Measurements from ENCODE around the gene MCC. TPM values are rescaled to one million over a fixed set of nuclear protein-coding genes. Genes with fewer than 3 reads are reported as not detected.
A peak's percentile ranks its signal among the peaks of the same experiment; 100 is the strongest.

Gene MCC
- total RNA-seq, 1 donor from 2014 or later = 33.9 TPM

DNA sequence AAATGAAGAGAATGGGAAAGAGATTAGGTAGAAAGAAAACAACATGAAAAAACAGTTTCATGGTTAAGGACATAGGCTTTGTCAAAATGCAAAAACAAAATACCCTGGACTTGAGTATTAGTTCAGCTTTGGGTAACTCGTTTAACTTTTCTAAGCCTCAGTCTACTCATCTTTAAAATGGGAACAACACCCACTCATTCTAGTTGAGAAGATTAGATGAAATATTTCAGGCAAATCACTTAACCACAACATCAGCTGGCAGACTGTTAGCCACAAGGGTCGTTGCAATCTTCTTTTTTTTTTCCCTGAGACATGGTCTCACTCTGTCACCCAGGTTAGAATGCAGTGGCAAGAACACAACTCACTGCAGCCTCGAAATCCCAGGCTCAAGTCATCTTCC, 326.0 kb downstream of the MCC start:
- Mint-ChIP-seq H3K4me1 (peaks cover 23% of the 10 kb centered on the region), H3K4me3 (no peak overlapping the region), H3K36me3 (peaks cover under 1% of the 10 kb centered on the region), H3K27ac (peak overlapping the region; percentile 60), H3K9me3 (no peaks in the 10 kb centered on the region), H3K27me3 (ENCODE audit: low read depth) (no peaks in the 10 kb centered on the region)
- DNase-seq (ENCODE audit: low spot score in 2 of 2, unreplicated experiment in 2 of 2) = no peak
- TF ChIP-seq CTCF (IDR thresholded peaks at IDR 0.05; ENCODE audit: unreplicated experiment) = no peak

- H3K4me1 Mint-ChIP-seq = peaks cover 19% of the 10 kb centered on the region
- H3K9me3 Mint-ChIP-seq = no peaks in the 10 kb centered on the region
- H3K4me3 Mint-ChIP-seq = no peak overlapping the region
- no peak for TF ChIP-seq CTCF (IDR thresholded peaks at IDR 0.05; ENCODE audit: unreplicated experiment)
- H3K27ac Mint-ChIP-seq = peak overlapping the region; percentile 60
- peaks cover 2% of the 10 kb centered on the region for H3K36me3 Mint-ChIP-seq
- no peak for DNase-seq (ENCODE audit: low spot score in 2 of 2, unreplicated experiment in 2 of 2)
- H3K27me3 Mint-ChIP-seq (ENCODE audit: low read depth) = no peaks in the 10 kb centered on the region
These were observed 326.4 kb downstream of the MCC start for GRCh38 chr5:113161806-113162205.

GRCh38 chr5:113157886-113158285, 330.4 kb downstream of the MCC start:
- TF ChIP-seq CTCF (IDR thresholded peaks at IDR 0.05; ENCODE audit: unreplicated experiment) = no peak
- Mint-ChIP-seq H3K4me3 (no peak overlapping the region), H3K27me3 (ENCODE audit: low read depth) (no peaks in the 10 kb centered on the region), H3K36me3 (peaks cover 2% of the 10 kb centered on the region), H3K4me1 (peaks cover 10% of the 10 kb centered on the region), H3K27ac (no peak overlapping the region), H3K9me3 (no peaks in the 10 kb centered on the region)
- DNase-seq (ENCODE audit: low spot score in 2 of 2, unreplicated experiment in 2 of 2) = no peak

GRCh38 chr5:113156271-113156877, 331.9 kb downstream of the MCC start:
- H3K27me3 Mint-ChIP-seq (ENCODE audit: low read depth) = no peaks in the 10 kb centered on the region
- no peak for TF ChIP-seq CTCF (IDR thresholded peaks at IDR 0.05; ENCODE audit: unreplicated experiment)
- H3K36me3 Mint-ChIP-seq = peaks cover 2% of the 10 kb centered on the region
- H3K9me3 Mint-ChIP-seq = no peaks in the 10 kb centered on the region
- peaks cover 7% of the 10 kb centered on the region for H3K4me1 Mint-ChIP-seq
- H3K4me3 Mint-ChIP-seq = no peak overlapping the region
- H3K27ac Mint-ChIP-seq = no peak overlapping the region
- no peak for DNase-seq (ENCODE audit: low spot score in 2 of 2, unreplicated experiment in 2 of 2)

GRCh38 chr5:113153512-113154097, 334.6 kb downstream of the MCC start:
- no peak for DNase-seq (ENCODE audit: low spot score in 2 of 2, unreplicated experiment in 2 of 2)
- no peaks in the 10 kb centered on the region for H3K27me3 Mint-ChIP-seq (ENCODE audit: low read depth)
- H3K27ac Mint-ChIP-seq = no peak overlapping the region
- H3K4me1 Mint-ChIP-seq = peaks cover 13% of the 10 kb centered on the region
- H3K9me3 Mint-ChIP-seq = no peaks in the 10 kb centered on the region
- H3K36me3 Mint-ChIP-seq = peaks cover 2% of the 10 kb centered on the region
- no peak overlapping the region for H3K4me3 Mint-ChIP-seq
- TF ChIP-seq CTCF (IDR thresholded peaks at IDR 0.05; ENCODE audit: unreplicated experiment) = no peak

All from mesothelial cell of epicardium (in vitro differentiated cells).